ENCODE measurements around the gene RIMS3. TPM values are rescaled to one million over a fixed set of nuclear protein-coding genes. Genes with fewer than 3 reads are reported as not detected.

Gene RIMS3
- total RNA-seq, 6 donors from 2014 or later = 2.7 to 9.9 (median 3.5) TPM

- Histone ChIP-seq H3K27me3 (no peaks in the 10 kb centered on the region), H3K36me3 (no peaks in the 10 kb centered on the region), H3K4me1 (no peaks in the 10 kb centered on the region), H3K4me3 (no peak overlapping the region), H3K9me3 (no peaks in the 10 kb centered on the region), H3K27ac (no peak overlapping the region)
- ATAC-seq (ENCODE audit: low FRiP score in 2 of 2) (no peak), DNase-seq (no peak)
- TF ChIP-seq POLR2AphosphoS5 (IDR thresholded peaks at IDR 0.05) = no peak
- TF ChIP-seq EP300 (IDR thresholded peaks at IDR 0.05) = no peak
- TF ChIP-seq, protein P1, sequence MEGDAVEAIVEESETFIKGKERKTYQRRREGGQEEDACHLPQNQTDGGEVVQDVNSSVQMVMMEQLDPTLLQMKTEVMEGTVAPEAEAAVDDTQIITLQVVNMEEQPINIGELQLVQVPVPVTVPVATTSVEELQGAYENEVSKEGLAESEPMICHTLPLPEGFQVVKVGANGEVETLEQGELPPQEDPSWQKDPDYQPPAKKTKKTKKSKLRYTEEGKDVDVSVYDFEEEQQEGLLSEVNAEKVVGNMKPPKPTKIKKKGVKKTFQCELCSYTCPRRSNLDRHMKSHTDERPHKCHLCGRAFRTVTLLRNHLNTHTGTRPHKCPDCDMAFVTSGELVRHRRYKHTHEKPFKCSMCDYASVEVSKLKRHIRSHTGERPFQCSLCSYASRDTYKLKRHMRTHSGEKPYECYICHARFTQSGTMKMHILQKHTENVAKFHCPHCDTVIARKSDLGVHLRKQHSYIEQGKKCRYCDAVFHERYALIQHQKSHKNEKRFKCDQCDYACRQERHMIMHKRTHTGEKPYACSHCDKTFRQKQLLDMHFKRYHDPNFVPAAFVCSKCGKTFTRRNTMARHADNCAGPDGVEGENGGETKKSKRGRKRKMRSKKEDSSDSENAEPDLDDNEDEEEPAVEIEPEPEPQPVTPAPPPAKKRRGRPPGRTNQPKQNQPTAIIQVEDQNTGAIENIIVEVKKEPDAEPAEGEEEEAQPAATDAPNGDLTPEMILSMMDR (IDR thresholded peaks at IDR 0.05) = no peak
- TF ChIP-seq POLR2A (IDR thresholded peaks at IDR 0.05) = no peak
- WGBS, 2 donors = 86 to 91% methylated on average over 1 of the region's 1 CpG
These were observed 65.6 kb downstream of the RIMS3 start for GRCh38 chr1:40599926-40600325.

GRCh38 chr1:40595623-40596022, 69.9 kb downstream of the RIMS3 start:
- Histone ChIP-seq H3K9me3 (no peaks in the 10 kb centered on the region), H3K36me3 (no peaks in the 10 kb centered on the region), H3K4me3 (no peak overlapping the region), H3K27ac (no peak overlapping the region), H3K27me3 (no peaks in the 10 kb centered on the region), H3K4me1 (no peaks in the 10 kb centered on the region)
- 87 to 91% methylated on average over 5 to 7 of the region's 7 CpGs for WGBS, 2 donors
- ATAC-seq (ENCODE audit: low FRiP score in 2 of 2) (peak in 1 of 2 donors; percentile 30), DNase-seq (no peak)
- TF ChIP-seq EP300 (IDR thresholded peaks at IDR 0.05) = no peak
- TF ChIP-seq POLR2A (IDR thresholded peaks at IDR 0.05) = no peak
- no peak for TF ChIP-seq POLR2AphosphoS5 (IDR thresholded peaks at IDR 0.05)
- TF ChIP-seq, protein P1 (IDR thresholded peaks at IDR 0.05) = no peak

GRCh38 chr1:40594187-40594531, 71.3 kb downstream of the RIMS3 start:
- Histone ChIP-seq H3K27me3 (no peaks in the 10 kb centered on the region), H3K9me3 (no peaks in the 10 kb centered on the region), H3K36me3 (no peaks in the 10 kb centered on the region), H3K4me1 (no peaks in the 10 kb centered on the region), H3K4me3 (no peak overlapping the region), H3K27ac (no peak overlapping the region)
- ATAC-seq (ENCODE audit: low FRiP score in 2 of 2) (no peak), DNase-seq (no peak)
- TF ChIP-seq POLR2AphosphoS5 (IDR thresholded peaks at IDR 0.05) (no peak), EP300 (IDR thresholded peaks at IDR 0.05) (no peak), POLR2A (IDR thresholded peaks at IDR 0.05) (no peak)
- TF ChIP-seq, protein P1 (IDR thresholded peaks at IDR 0.05) = no peak
- WGBS, 2 donors = 59 to 64% methylated on average over 3 of the region's 3 CpGs

- DNase-seq (no peak), ATAC-seq (ENCODE audit: low FRiP score in 2 of 2) (no peak)
- no peak for TF ChIP-seq POLR2A (IDR thresholded peaks at IDR 0.05)
- TF ChIP-seq, protein P1 (IDR thresholded peaks at IDR 0.05) = no peak
- no peak for TF ChIP-seq EP300 (IDR thresholded peaks at IDR 0.05)
- Histone ChIP-seq H3K27ac (no peak overlapping the region), H3K27me3 (no peaks in the 10 kb centered on the region), H3K4me3 (no peak overlapping the region), H3K4me1 (no peaks in the 10 kb centered on the region), H3K36me3 (no peaks in the 10 kb centered on the region), H3K9me3 (no peaks in the 10 kb centered on the region)
- 42 to 53% methylated on average over 8 of the region's 8 CpGs for WGBS, 2 donors
These were observed 71.9 kb downstream of the RIMS3 start for GRCh38 chr1:40593449-40594186.
